Smooth muscle cell (in vitro differentiated cells): Measurements from ENCODE around the gene SESTD1. TPM values are rescaled to one million over a fixed set of nuclear protein-coding genes. Genes with fewer than 3 reads are reported as not detected.

Experiments used
- DNase-seq: peaks from one replicate; lab custom pipeline; 2025; ENCODE audit not compliant: unreplicated experiment; lab: John Stamatoyannopoulos, UW
- H2AFZ ChIP-seq: fragments of 200-600 bp; sonication (generic); 2 replicates; pipeline ENCODE4 v1.6.0; 2016; ENCODE audit warnings: antibody characterized with exemption, low read depth, mild to moderate bottlenecking
- H3F3A ChIP-seq: fragments of 200-600 bp; sonication (generic); 2 replicates; pipeline ENCODE4 v1.6.0; 2017; ENCODE audit warnings: antibody characterized with exemption, low read depth
- H3K27ac ChIP-seq: fragments of 200-600 bp; sonication (generic); 2 replicates; pipeline ENCODE4 v1.5.1; 2016; ENCODE audit warnings: low read depth, mild to moderate bottlenecking
- H3K27me3 ChIP-seq: fragments of 200-600 bp; sonication (generic); 2 replicates; pipeline ENCODE4 v1.6.1; 2016; ENCODE audit warnings: low read depth, mild to moderate bottlenecking
- H3K36me3 ChIP-seq: fragments of 200-600 bp; sonication (generic); 2 replicates; pipeline ENCODE4 v1.5.1; 2016; ENCODE audit warnings: low read depth
- H3K4me1 ChIP-seq: fragments of 200-600 bp; sonication (generic); 2 replicates; pipeline ENCODE4 v1.5.1; 2016; ENCODE audit warnings: low read depth
- H3K4me2 ChIP-seq: fragments of 200-600 bp; sonication (generic); 2 replicates; pipeline ENCODE4 v1.6.0; 2016; ENCODE audit warnings: mild to moderate bottlenecking
- H3K4me3 ChIP-seq: fragments of 200-600 bp; sonication (generic); 2 replicates; pipeline ENCODE4 v1.5.1; 2016; ENCODE audit warnings: mild to moderate bottlenecking
- H3K79me2 ChIP-seq: fragments of 200-600 bp; sonication (generic); 2 replicates; pipeline ENCODE4 v1.6.0; 2016; ENCODE audit warnings: low read depth, mild to moderate bottlenecking
- H3K9ac ChIP-seq: fragments of 200-600 bp; sonication (generic); 2 replicates; pipeline ENCODE4 v1.6.0; 2016; ENCODE audit warnings: low read depth
- H3K9me3 ChIP-seq: fragments of 200-600 bp; sonication (generic); replicated peaks from 2 replicates; pipeline ENCODE4 v1.5.1; 2016; ENCODE audit warnings: low read depth
- H4K20me1 ChIP-seq: fragments of 200-600 bp; sonication (generic); 2 replicates; pipeline ENCODE4 v1.6.0; 2016; ENCODE audit warnings: low read depth
- WGBS: methylation state at CpG from one replicate; pipeline ENCODE4 v1.1.7; 2016; ENCODE audit warnings: low lambda C conversion rate; 5-methylcytosine and 5-hydroxymethylcytosine counted together
- polyA plus RNA-seq: library from polyadenylated mRNA; unstranded; fragments of >200 nt; fragmentation: Nextera tagmentation; extraction: Ambion mirVana; gene quantifications from 2 replicates; pipeline ENCODE4 v1.2.1, GENCODE V29; 2016
- total RNA-seq: library from RNA; depleted of rRNA; stranded (reverse); fragments of >200 nt; gene quantifications from 2 replicates; pipeline ENCODE4 v1.2.3, GENCODE V29; 2014
- TF ChIP-seq, protein P1 (sequence below): fragments of 200-600 bp; sonication (generic); IDR thresholded peaks from 2 replicates; pipeline ENCODE4 v1.5.1; 2017; ENCODE audit warnings: borderline replicate concordance, mild to moderate bottlenecking, antibody characterized with exemption; ENCODE audit not compliant: insufficient read depth, poor library complexity, severe bottlenecking

Gene SESTD1
- total and polyA plus RNA-seq, 2 experiments from 2014 or later, result 29.1 to 82.3 TPM

DNA sequence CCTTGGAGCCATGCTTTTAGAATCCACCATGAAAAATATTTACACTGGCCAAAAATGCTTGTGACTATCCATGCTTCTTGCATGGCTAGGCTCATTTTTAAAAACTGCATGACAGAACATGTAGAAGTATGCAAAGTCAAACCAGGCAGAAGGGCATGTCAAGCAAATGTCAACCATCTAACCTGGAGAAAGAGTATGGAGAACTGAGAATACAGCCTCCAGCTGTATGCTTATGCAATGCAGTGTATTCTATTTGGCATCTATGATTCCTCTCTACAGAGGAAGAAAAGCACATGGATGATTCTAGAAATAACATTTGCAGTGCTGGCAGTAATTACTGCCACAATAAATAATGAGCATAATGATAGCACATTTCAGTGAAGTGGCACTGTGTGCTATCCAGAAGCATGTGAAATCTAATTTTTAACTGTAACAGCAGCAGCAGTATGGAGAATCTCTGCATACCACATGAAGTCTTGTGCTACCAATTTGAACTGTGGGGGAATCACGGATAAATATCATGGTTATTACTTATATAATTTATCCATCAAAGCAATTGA, 127.4 kb downstream of the SESTD1 start:
- Histone ChIP-seq H4K20me1 (peaks cover 3% of the 10 kb centered on the region), H3K4me1 (no peaks in the 10 kb centered on the region), H3K4me3 (no peak overlapping the region), H3K79me2 (no peaks in the 10 kb centered on the region), H3K9ac (no peak overlapping the region), H3F3A (no peaks in the 10 kb centered on the region), H3K36me3 (peaks cover 3% of the 10 kb centered on the region), H2AFZ (no peak overlapping the region), H3K9me3 (no peaks in the 10 kb centered on the region), H3K27me3 (no peaks in the 10 kb centered on the region), H3K4me2 (no peak overlapping the region), H3K27ac (no peak overlapping the region)
- TF ChIP-seq, protein P1, sequence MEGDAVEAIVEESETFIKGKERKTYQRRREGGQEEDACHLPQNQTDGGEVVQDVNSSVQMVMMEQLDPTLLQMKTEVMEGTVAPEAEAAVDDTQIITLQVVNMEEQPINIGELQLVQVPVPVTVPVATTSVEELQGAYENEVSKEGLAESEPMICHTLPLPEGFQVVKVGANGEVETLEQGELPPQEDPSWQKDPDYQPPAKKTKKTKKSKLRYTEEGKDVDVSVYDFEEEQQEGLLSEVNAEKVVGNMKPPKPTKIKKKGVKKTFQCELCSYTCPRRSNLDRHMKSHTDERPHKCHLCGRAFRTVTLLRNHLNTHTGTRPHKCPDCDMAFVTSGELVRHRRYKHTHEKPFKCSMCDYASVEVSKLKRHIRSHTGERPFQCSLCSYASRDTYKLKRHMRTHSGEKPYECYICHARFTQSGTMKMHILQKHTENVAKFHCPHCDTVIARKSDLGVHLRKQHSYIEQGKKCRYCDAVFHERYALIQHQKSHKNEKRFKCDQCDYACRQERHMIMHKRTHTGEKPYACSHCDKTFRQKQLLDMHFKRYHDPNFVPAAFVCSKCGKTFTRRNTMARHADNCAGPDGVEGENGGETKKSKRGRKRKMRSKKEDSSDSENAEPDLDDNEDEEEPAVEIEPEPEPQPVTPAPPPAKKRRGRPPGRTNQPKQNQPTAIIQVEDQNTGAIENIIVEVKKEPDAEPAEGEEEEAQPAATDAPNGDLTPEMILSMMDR, result no peak
- 90% methylated on average over 1 of the region's 1 CpG for WGBS
- DNase-seq, result no peak

DNA sequence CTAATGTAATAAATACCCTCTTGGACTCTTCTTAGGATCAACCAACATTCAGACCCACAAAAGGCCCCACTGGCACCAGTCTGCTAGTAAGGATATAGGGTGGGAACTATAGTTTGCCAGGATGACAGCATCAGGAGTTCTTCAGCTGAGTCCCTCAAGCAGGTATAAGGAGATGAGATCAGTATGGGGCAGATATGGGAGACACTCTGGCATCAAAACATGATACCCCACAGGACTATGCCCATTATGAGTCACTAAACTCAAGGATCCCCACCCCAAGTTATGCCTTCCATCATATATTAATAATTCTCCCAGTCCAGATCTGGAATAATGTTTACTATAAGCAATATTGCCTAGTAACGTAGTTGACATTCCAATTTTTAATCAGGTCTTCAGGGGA, 131.6 kb downstream of the SESTD1 start:
- Histone ChIP-seq H3K27me3 (no peaks in the 10 kb centered on the region), H4K20me1 (peaks cover 3% of the 10 kb centered on the region), H3F3A (no peaks in the 10 kb centered on the region), H3K4me3 (no peak overlapping the region), H3K36me3 (no peaks in the 10 kb centered on the region), H3K79me2 (no peaks in the 10 kb centered on the region), H3K4me2 (no peak overlapping the region), H3K9me3 (no peaks in the 10 kb centered on the region), H2AFZ (no peak overlapping the region), H3K9ac (no peak overlapping the region), H3K27ac (no peak overlapping the region), H3K4me1 (no peaks in the 10 kb centered on the region)
- WGBS, result 96% methylated on average over 1 of the region's 1 CpG
- TF ChIP-seq, protein P1, result no peak
- no peak for DNase-seq

GRCh38 chr2:179132076-179132475, 132.6 kb downstream of the SESTD1 start:
- Histone ChIP-seq H3K4me2 (no peak overlapping the region), H3K27ac (no peak overlapping the region), H3K36me3 (no peaks in the 10 kb centered on the region), H3K4me3 (no peak overlapping the region), H3K27me3 (no peaks in the 10 kb centered on the region), H3F3A (no peaks in the 10 kb centered on the region), H3K9ac (no peak overlapping the region), H3K4me1 (no peaks in the 10 kb centered on the region), H3K9me3 (no peaks in the 10 kb centered on the region), H4K20me1 (peaks cover 3% of the 10 kb centered on the region), H2AFZ (no peak overlapping the region), H3K79me2 (no peaks in the 10 kb centered on the region)
- TF ChIP-seq, protein P1, result no peak
- DNase-seq, result no peak
- WGBS, result 28% methylated on average over 2 of the region's 2 CpGs

DNA sequence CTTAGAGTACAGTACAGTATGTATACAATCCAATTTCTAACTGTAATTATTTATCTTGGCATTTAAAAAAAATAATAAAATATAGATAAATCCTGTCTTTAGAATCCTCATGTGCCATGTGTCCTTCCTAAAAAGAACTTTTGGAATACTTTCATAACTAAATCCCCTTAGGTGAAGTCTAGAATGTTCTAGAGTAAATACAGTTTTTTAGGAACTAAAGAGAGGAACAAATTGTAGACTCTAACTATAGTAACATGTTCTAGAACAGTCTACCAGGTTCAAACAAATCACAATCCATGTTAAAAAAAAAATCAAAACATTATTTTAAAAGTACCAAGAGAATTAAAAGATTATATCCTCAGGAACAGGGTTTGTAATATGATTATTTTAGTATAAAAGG, 134.1 kb downstream of the SESTD1 start:
- H3K4me1 ChIP-seq, result no peaks in the 10 kb centered on the region
- H3K9me3 ChIP-seq, result no peaks in the 10 kb centered on the region
- TF ChIP-seq, protein P1, result no peak
- H2AFZ ChIP-seq, result no peak overlapping the region
- H3K27ac ChIP-seq, result no peak overlapping the region
- no peaks in the 10 kb centered on the region for H3K79me2 ChIP-seq
- H3F3A ChIP-seq, result no peaks in the 10 kb centered on the region
- no peak for DNase-seq
- H3K4me3 ChIP-seq, result no peak overlapping the region
- no peaks in the 10 kb centered on the region for H3K36me3 ChIP-seq
- peaks cover 3% of the 10 kb centered on the region for H4K20me1 ChIP-seq
- H3K27me3 ChIP-seq, result no peaks in the 10 kb centered on the region
- H3K4me2 ChIP-seq, result no peak overlapping the region
- no peak overlapping the region for H3K9ac ChIP-seq
